SK-N-SH (cell line): ENCODE data around the gene VDR. TPM values are rescaled to one million over a fixed set of nuclear protein-coding genes. Genes with fewer than 3 reads are reported as not detected.

Experiments
- CTCF ChIA-PET: fragments of 300-600, 350-600 bp; formaldehyde crosslinking; extraction: SDS; loops from one replicate; lab custom pipeline; 2021; lab: Yijun Ruan, JAX
- POLR2A ChIA-PET: fragments of 350-600 bp; sonication (Branson Sonifier 250); formaldehyde crosslinking; extraction: SDS; loops from one replicate; lab custom pipeline; 2020; ENCODE audit warnings: antibody characterized with exemption, inconsistent platforms; lab: Yijun Ruan, JAX
- DNase-seq: peaks from one replicate; pipeline ENCODE4 v3.0.0; 2012
- H2AFZ ChIP-seq: fragments of 200-600 bp; sonication (generic); 2 replicates; pipeline ENCODE4 v1.8.1; 2016; ENCODE audit warnings: antibody characterized with exemption, mild to moderate bottlenecking, low read depth
- H3F3A ChIP-seq: fragments of 200-600 bp; sonication (generic); replicated peaks from 2 replicates; pipeline ENCODE3; 2016; ENCODE audit warnings: antibody characterized with exemption, mild to moderate bottlenecking; ENCODE audit not compliant: insufficient read depth
- H3K27ac ChIP-seq, 2 experiments: fragments of 200-500 bp in 1 of 2; fragments of 200-600 bp in 1 of 2; sonication (Bioruptor generic) in 1 of 2; sonication (generic), shearing (Covaris generic) in 1 of 2; 2 replicates each; pipeline versions ENCODE4 v1.5.1 to v1.6.1; 2014 to 2016; ENCODE audit warnings: low read depth in 2 of 2, inconsistent platforms in 1 of 2, low read length in 1 of 2, mild to moderate bottlenecking in 1 of 2, mixed read lengths in 1 of 2
- H3K27me3 ChIP-seq: fragments of 200-600 bp; sonication (generic), shearing (Covaris generic); 2 replicates; pipeline ENCODE4 v1.6.1; 2016; ENCODE audit warnings: mixed run types; ENCODE audit not compliant: insufficient read depth
- H3K36me3 ChIP-seq, 2 experiments: fragments of 200-500 bp in 1 of 2; fragments of 200-600 bp in 1 of 2; sonication (Bioruptor generic) in 1 of 2; sonication (generic) in 1 of 2; replicated peaks in 1 of 2; 2 replicates each; pipeline versions ENCODE3 to v1.5.1; 2014 to 2016; ENCODE audit warnings: low read length in 1 of 2, mild to moderate bottlenecking in 1 of 2; ENCODE audit not compliant: insufficient read depth in 2 of 2, control insufficient read depth in 1 of 2
- H3K4me1 ChIP-seq, 2 experiments: fragments of 200-500 bp in 1 of 2; fragments of 200-600 bp in 1 of 2; sonication (Bioruptor generic) in 1 of 2; sonication (generic), shearing (Covaris generic) in 1 of 2; 2 replicates each; pipeline versions ENCODE4 v1.5.1 to v1.6.1; 2014 to 2016; ENCODE audit warnings: low read depth in 1 of 2, low read length in 1 of 2, mixed run types in 1 of 2; ENCODE audit not compliant: insufficient read depth in 2 of 2, control insufficient read depth in 1 of 2
- H3K4me2 ChIP-seq: fragments of 200-600 bp; sonication (generic), shearing (Covaris generic); 2 replicates; pipeline ENCODE4 v1.6.1; 2017; ENCODE audit warnings: mixed run types
- H3K4me3 ChIP-seq, 2 experiments: fragments of 200-500 bp in 1 of 2; fragments of 200-600 bp in 1 of 2; sonication (Bioruptor generic) in 1 of 2; sonication (generic), shearing (Covaris generic) in 1 of 2; 2 replicates each; pipeline versions ENCODE4 v1.5.1 to v1.8.1; 2014 to 2016; ENCODE audit warnings: low read depth in 2 of 2, inconsistent platforms in 1 of 2, low read length in 1 of 2, mild to moderate bottlenecking in 1 of 2, mixed read lengths in 1 of 2, moderate library complexity in 1 of 2
- H3K79me2 ChIP-seq: fragments of 200-600 bp; sonication (generic); 2 replicates; pipeline ENCODE4 v1.8.1; 2017; ENCODE audit warnings: mild to moderate bottlenecking; ENCODE audit not compliant: insufficient read depth
- H3K9ac ChIP-seq: fragments of 200-600 bp; sonication (generic); 2 replicates; pipeline ENCODE4 v1.6.1; 2017; ENCODE audit warnings: mixed run types
- H3K9me2 ChIP-seq: fragments of 200-600 bp; sonication (generic); 2 replicates; pipeline ENCODE4 v1.6.1; 2017; ENCODE audit warnings: mixed run types
- H3K9me3 ChIP-seq: fragments of 200-600 bp; sonication (generic); 2 replicates; pipeline ENCODE4 v1.6.1; 2017; ENCODE audit warnings: mixed run types, mild to moderate bottlenecking, moderate library complexity
- H4K20me1 ChIP-seq: fragments of 200-600 bp; sonication (generic); 2 replicates; pipeline ENCODE4 v1.6.1; 2017; ENCODE audit warnings: mild to moderate bottlenecking, mixed run types; ENCODE audit not compliant: insufficient read depth
- CHD2 ChIP-seq: fragments of 150-350 bp; IDR thresholded peaks from 2 replicates; pipeline ENCODE4 v1.6.1; 2018; ENCODE audit warnings: low read length; ENCODE audit not compliant: partially characterized antibody
- FOSL2 ChIP-seq: IDR thresholded peaks from 2 replicates; pipeline ENCODE4 v1.4.0; 2012; ENCODE audit warnings: low read depth, mild to moderate bottlenecking, moderate library complexity, borderline replicate concordance
- FOXM1 ChIP-seq: IDR thresholded peaks from 2 replicates; pipeline ENCODE4 v1.4.0; 2012; ENCODE audit warnings: low read depth, mild to moderate bottlenecking
- GABPA ChIP-seq: IDR thresholded peaks from 2 replicates; pipeline ENCODE4 v1.4.0; 2012; ENCODE audit warnings: low read depth, mild to moderate bottlenecking
- JUND ChIP-seq: IDR thresholded peaks from 2 replicates; pipeline ENCODE4 v1.4.0; 2012
- MXI1 ChIP-seq: IDR thresholded peaks from 2 replicates; pipeline ENCODE4 v1.6.1; 2012; ENCODE audit warnings: mild to moderate bottlenecking, low read depth, low read length, improper control_type of control experiment
- NFIC ChIP-seq: IDR thresholded peaks from 2 replicates; pipeline ENCODE4 v1.4.0; 2012; ENCODE audit warnings: borderline replicate concordance
- PBX3 ChIP-seq: IDR thresholded peaks from 2 replicates; pipeline ENCODE4; 2012
- POLR2AphosphoS5 ChIP-seq: IDR thresholded peaks from 2 replicates; pipeline ENCODE4 v1.6.1; 2012; ENCODE audit warnings: low read depth, low read length
- REST ChIP-seq: IDR thresholded peaks from 2 replicates; pipeline ENCODE4 v1.6.1; 2012; ENCODE audit warnings: mild to moderate bottlenecking, low read depth, low read length, moderate library complexity
- RFX5 ChIP-seq: IDR thresholded peaks from 2 replicates; pipeline ENCODE4 v1.6.1; 2012; ENCODE audit warnings: mild to moderate bottlenecking, improper control_type of control experiment, low read length
- SIN3A ChIP-seq: IDR thresholded peaks from 2 replicates; pipeline ENCODE4 v1.6.1; 2012; ENCODE audit warnings: low read depth, mild to moderate bottlenecking, low read length, moderate library complexity, borderline replicate concordance
- TAF1 ChIP-seq: IDR thresholded peaks from 2 replicates; pipeline ENCODE4 v1.6.1; 2012; ENCODE audit warnings: low read depth, mild to moderate bottlenecking, low read length, moderate library complexity, borderline replicate concordance
- TEAD4 ChIP-seq: IDR thresholded peaks from 2 replicates; pipeline ENCODE4 v1.4.0; 2012; ENCODE audit warnings: mild to moderate bottlenecking, borderline replicate concordance; ENCODE audit not compliant: insufficient read depth
- USF1 ChIP-seq: IDR thresholded peaks from 2 replicates; pipeline ENCODE4 v1.4.0; 2012; ENCODE audit warnings: low read depth, borderline replicate concordance
- YY1 ChIP-seq: IDR thresholded peaks from 2 replicates; pipeline ENCODE4 v1.4.0; 2012; ENCODE audit warnings: low read depth, mild to moderate bottlenecking
- WGBS: methylation state at CpG from one replicate; pipeline ENCODE4 v1.1.6; 2017; ENCODE audit warnings: low lambda C conversion rate; 5-methylcytosine and 5-hydroxymethylcytosine counted together
- polyA plus RNA-seq, 3 experiments: library from polyadenylated mRNA; depleted of rRNA; stranded (reverse); fragments of >200 nt; gene quantifications; 2 replicates each; pipeline ENCODE4 v1.2.3, GENCODE V29; 2012
- TF ChIP-seq, protein P1 (sequence below): IDR thresholded peaks from 2 replicates; pipeline ENCODE4 v1.4.0; 2012; ENCODE audit warnings: low read depth, borderline replicate concordance
- TF ChIP-seq, protein P2 (sequence below): fragments of 150-350 bp; IDR thresholded peaks from 2 replicates; pipeline ENCODE4 v1.6.1; 2016; ENCODE audit warnings: mild to moderate bottlenecking, low read depth, low read length

The VDR gene
- polyA plus RNA-seq, 1 of the 3 experiments (the other 2 are of a cell fraction): 0.33 TPM

DNA sequence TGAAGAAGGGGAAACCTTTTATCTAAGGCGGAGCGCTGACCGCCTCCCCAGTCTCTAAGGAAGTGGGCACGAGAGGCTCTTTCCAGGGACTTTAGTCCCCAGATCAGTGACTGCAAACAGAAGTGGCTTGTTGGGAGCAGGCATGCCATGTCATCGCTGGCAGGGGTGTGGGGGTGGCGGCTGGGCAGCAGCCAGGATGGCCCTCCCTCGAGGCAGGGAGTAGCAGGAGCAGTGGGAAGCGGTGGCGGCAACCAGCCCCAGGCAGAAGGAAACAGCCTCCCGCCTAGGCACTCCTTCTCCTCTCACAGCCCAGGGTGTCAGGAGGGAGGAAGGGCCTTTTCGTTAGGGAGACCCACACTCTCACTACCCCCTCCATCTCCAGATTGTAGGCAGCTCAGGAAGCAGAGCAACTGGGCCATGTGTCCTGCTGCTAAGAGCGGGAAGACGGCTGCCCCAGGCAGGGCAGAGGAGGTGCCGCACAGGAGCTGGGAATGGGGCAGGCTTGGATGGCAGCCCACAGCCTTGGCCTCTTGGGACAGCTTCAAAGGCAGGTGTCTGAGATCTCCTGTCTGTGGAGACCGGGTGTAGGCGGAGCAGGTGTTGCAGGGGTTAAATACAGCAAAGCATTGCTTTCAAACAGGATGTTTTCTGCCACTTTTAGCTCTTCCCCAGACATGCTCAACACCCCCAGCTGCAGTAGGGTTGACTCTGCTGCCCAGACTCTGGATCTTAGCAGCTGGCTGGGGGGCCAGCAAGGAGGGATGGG is 21.8 kb downstream of the VDR start:
- H3K9ac ChIP-seq: no peak overlapping the region

More for the DNA sequence above, 21.8 kb downstream of the VDR start:
- peaks cover 0 to 14% of the 10 kb centered on the region in 2 experiments; a peak in 1 of 4 replicates for H3K4me1 ChIP-seq
- TF ChIP-seq SIN3A: no peak
- no peak for TF ChIP-seq JUND
- no peak for TF ChIP-seq PBX3
- TF ChIP-seq, protein P1, sequence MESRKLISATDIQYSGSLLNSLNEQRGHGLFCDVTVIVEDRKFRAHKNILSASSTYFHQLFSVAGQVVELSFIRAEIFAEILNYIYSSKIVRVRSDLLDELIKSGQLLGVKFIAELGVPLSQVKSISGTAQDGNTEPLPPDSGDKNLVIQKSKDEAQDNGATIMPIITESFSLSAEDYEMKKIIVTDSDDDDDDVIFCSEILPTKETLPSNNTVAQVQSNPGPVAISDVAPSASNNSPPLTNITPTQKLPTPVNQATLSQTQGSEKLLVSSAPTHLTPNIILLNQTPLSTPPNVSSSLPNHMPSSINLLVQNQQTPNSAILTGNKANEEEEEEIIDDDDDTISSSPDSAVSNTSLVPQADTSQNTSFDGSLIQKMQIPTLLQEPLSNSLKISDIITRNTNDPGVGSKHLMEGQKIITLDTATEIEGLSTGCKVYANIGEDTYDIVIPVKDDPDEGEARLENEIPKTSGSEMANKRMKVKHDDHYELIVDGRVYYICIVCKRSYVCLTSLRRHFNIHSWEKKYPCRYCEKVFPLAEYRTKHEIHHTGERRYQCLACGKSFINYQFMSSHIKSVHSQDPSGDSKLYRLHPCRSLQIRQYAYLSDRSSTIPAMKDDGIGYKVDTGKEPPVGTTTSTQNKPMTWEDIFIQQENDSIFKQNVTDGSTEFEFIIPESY: no peak
- TF ChIP-seq REST: no peak
- no peak for TF ChIP-seq FOXM1
- TF ChIP-seq TEAD4: no peak
- TF ChIP-seq NFIC: no peak
- no peak for TF ChIP-seq YY1
- no peak for TF ChIP-seq POLR2AphosphoS5
- no peak for TF ChIP-seq MXI1
- TF ChIP-seq, protein P2, sequence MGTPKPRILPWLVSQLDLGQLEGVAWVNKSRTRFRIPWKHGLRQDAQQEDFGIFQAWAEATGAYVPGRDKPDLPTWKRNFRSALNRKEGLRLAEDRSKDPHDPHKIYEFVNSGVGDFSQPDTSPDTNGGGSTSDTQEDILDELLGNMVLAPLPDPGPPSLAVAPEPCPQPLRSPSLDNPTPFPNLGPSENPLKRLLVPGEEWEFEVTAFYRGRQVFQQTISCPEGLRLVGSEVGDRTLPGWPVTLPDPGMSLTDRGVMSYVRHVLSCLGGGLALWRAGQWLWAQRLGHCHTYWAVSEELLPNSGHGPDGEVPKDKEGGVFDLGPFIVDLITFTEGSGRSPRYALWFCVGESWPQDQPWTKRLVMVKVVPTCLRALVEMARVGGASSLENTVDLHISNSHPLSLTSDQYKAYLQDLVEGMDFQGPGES: no peak
- no peak for TF ChIP-seq RFX5
- TF ChIP-seq GABPA: no peak
- no peak for TF ChIP-seq TAF1
- no peak for TF ChIP-seq FOSL2
- no peak for TF ChIP-seq CHD2
- TF ChIP-seq USF1: no peak
- TF ChIP-seq, all 33 proteins: peak for 0
- Histone ChIP-seq H3K79me2 (no peaks in the 10 kb centered on the region), H4K20me1 (no peaks in the 10 kb centered on the region), H3K27ac (no peak overlapping the region; a peak in 1 of 4 replicates), H3K27me3 (no peaks in the 10 kb centered on the region), H3F3A (no peaks in the 10 kb centered on the region), H3K9me2 (no peaks in the 10 kb centered on the region), H3K4me2 (no peak overlapping the region), H3K36me3 (no peaks in the 10 kb centered on the region), H3K9me3 (no peaks in the 10 kb centered on the region), H3K4me3 (no peak overlapping the region), H2AFZ (no peak overlapping the region)
- WGBS: 70% methylated on average over 13 of the region's 16 CpGs
- CTCF ChIA-PET: interaction anchor here (0.7 to 1.9 kb wide), 3 partner anchors 16 to 79 kb away, joined by 3 to 5 read pairs (median 3); no protein-coding TSS in a partner anchor
- DNase-seq: peak; percentile 48
- POLR2A ChIA-PET: no interaction called here
